Measurements from ENCODE around the gene SPSB1.

DNA sequence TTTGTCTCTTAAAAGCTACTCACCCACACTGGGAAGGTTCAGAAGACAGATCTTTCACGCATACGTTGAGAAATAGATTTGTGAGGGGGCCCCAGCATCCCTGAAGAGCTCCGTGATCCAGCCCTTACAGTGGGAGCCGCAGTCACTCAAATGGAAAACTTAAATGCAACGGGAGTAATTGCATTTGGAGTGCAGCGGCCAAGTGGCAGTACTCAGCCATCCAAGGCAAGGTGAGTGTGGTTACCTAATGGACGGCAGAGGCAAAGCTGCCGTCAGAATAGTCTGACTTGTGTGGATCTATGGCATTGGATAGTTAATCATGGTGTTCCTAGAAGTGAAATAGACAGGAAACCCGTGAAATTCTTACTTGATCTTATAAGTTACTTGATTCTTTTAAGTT, 5.1 kb downstream of the SPSB1 start:
- no peak for TF ChIP-seq ARNTL (CRISPR knock-in tag; IDR thresholded peaks at IDR 0.05; ENCODE audit: borderline replicate concordance, low read depth)
- no peak for TF ChIP-seq TOX (CRISPR knock-in tag; IDR thresholded peaks at IDR 0.05; ENCODE audit: borderline replicate concordance)
- no peak for TF ChIP-seq ZNF565 (CRISPR knock-in tag; conservative IDR thresholded peaks at IDR 0.05; ENCODE audit: low read depth)
- TF ChIP-seq, protein P1, sequence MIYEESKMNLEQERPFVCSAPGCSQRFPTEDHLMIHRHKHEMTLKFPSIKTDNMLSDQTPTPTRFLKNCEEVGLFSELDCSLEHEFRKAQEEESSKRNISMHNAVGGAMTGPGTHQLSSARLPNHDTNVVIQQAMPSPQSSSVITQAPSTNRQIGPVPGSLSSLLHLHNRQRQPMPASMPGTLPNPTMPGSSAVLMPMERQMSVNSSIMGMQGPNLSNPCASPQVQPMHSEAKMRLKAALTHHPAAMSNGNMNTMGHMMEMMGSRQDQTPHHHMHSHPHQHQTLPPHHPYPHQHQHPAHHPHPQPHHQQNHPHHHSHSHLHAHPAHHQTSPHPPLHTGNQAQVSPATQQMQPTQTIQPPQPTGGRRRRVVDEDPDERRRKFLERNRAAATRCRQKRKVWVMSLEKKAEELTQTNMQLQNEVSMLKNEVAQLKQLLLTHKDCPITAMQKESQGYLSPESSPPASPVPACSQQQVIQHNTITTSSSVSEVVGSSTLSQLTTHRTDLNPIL (CRISPR knock-in tag; IDR thresholded peaks at IDR 0.05; ENCODE audit: low read depth): no peak
- TF ChIP-seq RARB (CRISPR knock-in tag; IDR thresholded peaks at IDR 0.05): no peak
- no peak for TF ChIP-seq BACH2 (CRISPR knock-in tag; IDR thresholded peaks at IDR 0.05; ENCODE audit: borderline replicate concordance)
- TF ChIP-seq GLIS3 (CRISPR knock-in tag; IDR thresholded peaks at IDR 0.05): no peak
- TF ChIP-seq ZFP3 (CRISPR knock-in tag; IDR thresholded peaks at IDR 0.05): no peak
